ENCODE data around the gene TYK2. TPM values are rescaled to one million over a fixed set of nuclear protein-coding genes. Genes with fewer than 3 reads are reported as not detected.
A peak's percentile ranks its signal among the peaks of the same experiment; 100 is the strongest.

The TYK2 gene
- total and polyA plus RNA-seq, 2 of the 13 experiments (the other 11 are each of a cell fraction or from before 2014, with no cell fraction given): 38.8 to 60.1 TPM

GRCh38 chr19:10403137-10404021 lies 23.0 kb upstream of the TYK2 start, which contains the start of gene CDC37 (continued):
- peak; percentile 68; the same call in 1 of the 2 replicates for TF ChIP-seq ZNF275 (CRISPR knock-in tag; IDR thresholded peaks at IDR 0.05; ENCODE audit: borderline replicate concordance)
- TF ChIP-seq PITX1 (CRISPR knock-in tag; IDR thresholded peaks at IDR 0.05): peak; percentile 40; the same call in 1 of the 2 replicates
- TF ChIP-seq HCFC1 (IDR thresholded peaks at IDR 0.05; ENCODE audit: low read depth, low read length): peak; percentile 59
- no peak for TF ChIP-seq NR2F6 (IDR thresholded peaks at IDR 0.05)
- no peak for TF ChIP-seq NR2F6 (CRISPR knock-in tag; IDR thresholded peaks at IDR 0.05)
- TF ChIP-seq ZSCAN9 (CRISPR knock-in tag; IDR thresholded peaks at IDR 0.05; ENCODE audit: borderline replicate concordance): 0 out of 2 replicates have a peak, but pooled peaks have one; percentile 12
- TF ChIP-seq CREB1 (IDR thresholded peaks at IDR 0.05): peak; percentile 100
- TF ChIP-seq CREB1 (CRISPR knock-in tag; IDR thresholded peaks at IDR 0.05): peak; percentile 96
- TF ChIP-seq, protein P1, sequence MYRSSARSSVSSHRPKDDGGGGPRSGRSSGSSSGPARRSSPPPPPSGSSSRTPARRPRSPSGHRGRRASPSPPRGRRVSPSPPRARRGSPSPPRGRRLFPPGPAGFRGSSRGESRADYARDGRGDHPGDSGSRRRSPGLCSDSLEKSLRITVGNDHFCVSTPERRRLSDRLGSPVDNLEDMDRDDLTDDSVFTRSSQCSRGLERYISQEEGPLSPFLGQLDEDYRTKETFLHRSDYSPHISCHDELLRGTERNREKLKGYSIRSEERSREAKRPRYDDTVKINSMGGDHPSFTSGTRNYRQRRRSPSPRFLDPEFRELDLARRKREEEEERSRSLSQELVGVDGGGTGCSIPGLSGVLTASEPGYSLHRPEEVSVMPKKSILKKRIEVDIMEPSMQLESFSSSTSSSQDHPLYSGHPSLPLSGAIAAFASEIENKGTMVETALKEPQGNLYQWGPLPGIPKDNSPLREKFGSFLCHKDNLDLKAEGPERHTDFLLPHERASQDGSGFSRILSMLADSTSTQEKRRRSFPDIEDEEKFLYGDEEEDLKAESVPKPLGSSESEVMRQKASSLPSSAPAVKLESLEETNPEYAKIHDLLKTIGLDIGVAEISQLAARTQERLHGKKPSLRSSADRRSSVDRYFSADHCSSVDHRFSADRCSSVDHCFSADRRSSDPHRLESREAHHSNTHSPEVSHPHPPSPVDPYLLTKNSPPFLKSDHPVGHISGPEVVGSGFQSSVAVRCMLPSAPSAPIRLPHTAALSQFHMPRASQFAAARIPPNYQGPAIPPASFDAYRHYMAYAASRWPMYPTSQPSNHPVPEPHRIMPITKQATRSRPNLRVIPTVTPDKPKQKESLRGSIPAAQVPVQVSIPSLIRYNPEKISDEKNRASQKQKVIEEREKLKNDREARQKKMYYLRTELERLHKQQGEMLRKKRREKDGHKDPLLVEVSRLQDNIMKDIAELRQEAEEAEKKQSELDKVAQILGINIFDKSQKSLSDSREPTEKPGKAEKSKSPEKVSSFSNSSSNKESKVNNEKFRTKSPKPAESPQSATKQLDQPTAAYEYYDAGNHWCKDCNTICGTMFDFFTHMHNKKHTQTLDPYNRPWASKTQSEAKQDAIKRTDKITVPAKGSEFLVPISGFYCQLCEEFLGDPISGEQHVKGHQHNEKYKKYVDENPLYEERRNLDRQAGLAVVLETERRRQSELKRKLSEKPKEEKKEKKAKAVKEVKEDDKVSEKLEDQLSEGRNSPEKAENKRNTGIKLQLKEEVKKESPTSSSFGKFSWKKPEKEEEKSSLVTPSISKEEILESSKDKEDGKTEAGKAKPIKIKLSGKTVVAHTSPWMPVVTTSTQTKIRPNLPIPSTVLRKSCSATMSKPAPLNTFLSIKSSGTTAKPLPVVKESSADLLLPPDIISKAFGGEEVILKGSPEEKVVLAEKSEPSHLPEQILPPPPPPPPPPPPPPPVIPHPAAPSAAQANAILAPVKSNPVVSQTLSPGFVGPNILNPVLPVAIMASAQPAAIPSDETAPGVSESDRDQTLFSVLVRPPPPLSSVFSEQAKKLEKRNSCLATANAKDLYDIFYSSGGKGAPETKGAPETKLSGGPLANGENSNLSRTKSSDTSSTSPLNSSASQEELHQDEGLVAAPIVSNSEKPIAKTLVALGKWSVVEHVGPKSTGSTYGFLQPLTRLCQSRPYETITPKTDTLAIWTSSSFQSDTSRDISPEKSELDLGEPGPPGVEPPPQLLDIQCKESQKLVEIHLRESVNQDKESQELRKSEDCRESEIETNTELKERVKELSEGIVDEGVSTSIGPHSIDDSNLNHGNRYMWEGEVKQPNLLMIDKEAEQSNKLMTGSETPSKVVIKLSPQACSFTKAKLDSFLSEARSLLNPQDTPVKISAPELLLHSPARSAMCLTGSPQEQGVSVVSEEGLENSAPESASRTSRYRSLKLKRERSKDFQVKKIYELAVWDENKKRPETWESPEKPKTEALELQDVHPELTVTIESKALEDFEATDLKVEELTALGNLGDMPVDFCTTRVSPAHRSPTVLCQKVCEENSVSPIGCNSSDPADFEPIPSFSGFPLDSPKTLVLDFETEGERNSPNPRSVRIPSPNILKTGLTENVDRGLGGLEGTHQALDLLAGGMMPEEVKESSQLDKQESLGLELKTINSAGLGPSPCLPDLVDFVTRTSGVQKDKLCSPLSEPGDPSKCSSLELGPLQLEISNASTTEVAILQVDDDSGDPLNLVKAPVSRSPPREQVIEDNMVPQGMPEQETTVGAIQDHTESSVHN (CRISPR knock-in tag; IDR thresholded peaks at IDR 0.05): no peak
- TF ChIP-seq ADNP (CRISPR knock-in tag; IDR thresholded peaks at IDR 0.05): no peak
- TF ChIP-seq, protein P2, sequence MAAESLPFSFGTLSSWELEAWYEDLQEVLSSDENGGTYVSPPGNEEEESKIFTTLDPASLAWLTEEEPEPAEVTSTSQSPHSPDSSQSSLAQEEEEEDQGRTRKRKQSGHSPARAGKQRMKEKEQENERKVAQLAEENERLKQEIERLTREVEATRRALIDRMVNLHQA (CRISPR knock-in tag; IDR thresholded peaks at IDR 0.05): no peak
- peak; percentile 60 for TF ChIP-seq TFDP1 (CRISPR knock-in tag; IDR thresholded peaks at IDR 0.05; ENCODE audit: borderline replicate concordance)
- peak; percentile 64; the same call in 1 of the 2 replicates for TF ChIP-seq ZNF232 (CRISPR knock-in tag; IDR thresholded peaks at IDR 0.05; ENCODE audit: borderline replicate concordance)
- TF ChIP-seq ZNF773 (CRISPR knock-in tag; IDR thresholded peaks at IDR 0.05; ENCODE audit: borderline replicate concordance): peak; percentile 47; the same call in 1 of the 2 replicates
- TF ChIP-seq CBX1 (IDR thresholded peaks at IDR 0.05; ENCODE audit: low read depth): no peak
- TF ChIP-seq YY1 (IDR thresholded peaks at IDR 0.05; ENCODE audit: insufficient read depth, insufficient replicate concordance, low read depth, low read length): peak; percentile 89
- no peak for TF ChIP-seq GLI4 (CRISPR knock-in tag; IDR thresholded peaks at IDR 0.05; ENCODE audit: borderline replicate concordance)
- TF ChIP-seq RBFOX2 (IDR thresholded peaks at IDR 0.05; ENCODE audit: low read depth, low read length): peak; percentile 92
- TF ChIP-seq ZNF331 (CRISPR knock-in tag; IDR thresholded peaks at IDR 0.05): 0 out of 2 replicates have a peak, but pooled peaks have one; percentile 51
